C4-2B (cell line): ENCODE measurements around the gene PADI1.

Experiments used
- H3K27ac ChIP-seq: fragments of 450-650 bp; 2 replicates; pipeline ENCODE4 v1.5.1; 2017
- CTCF ChIP-seq: fragments of 450-650 bp; conservative IDR thresholded peaks from 2 replicates; pipeline ENCODE4 v1.5.1; 2017; ENCODE audit warnings: mild to moderate bottlenecking
- ZFX ChIP-seq: fragments of 450-650 bp; IDR thresholded peaks from 2 replicates; pipeline ENCODE4 v1.6.1; 2017

Gene PADI1

GRCh38 chr1:17184822-17185484, 20.0 kb upstream of the PADI1 start:
- no peak overlapping the region for H3K27ac ChIP-seq
- TF ChIP-seq CTCF (no peak), ZFX (no peak)

GRCh38 chr1:17185485-17185860, 19.5 kb upstream of the PADI1 start:
- H3K27ac ChIP-seq = no peak overlapping the region
- TF ChIP-seq CTCF (no peak), ZFX (no peak)

- H3K27ac ChIP-seq = no peak overlapping the region
- TF ChIP-seq ZFX (no peak), CTCF (no peak)
Observed at GRCh38 chr1:17186216-17186909, 18.6 kb upstream of the PADI1 start.

GRCh38 chr1:17187051-17187450, 17.9 kb upstream of the PADI1 start:
- TF ChIP-seq CTCF = no peak
- TF ChIP-seq ZFX = no peak
- H3K27ac ChIP-seq = no peak overlapping the region

- TF ChIP-seq CTCF (no peak), ZFX (no peak)
- H3K27ac ChIP-seq = no peak overlapping the region
Observed at GRCh38 chr1:17188217-17188616, 16.7 kb upstream of the PADI1 start.

- TF ChIP-seq CTCF = no peak
- no peak for TF ChIP-seq ZFX
- no peak overlapping the region for H3K27ac ChIP-seq
Observed at GRCh38 chr1:17188889-17189631, 15.9 kb upstream of the PADI1 start.

GRCh38 chr1:17189632-17189990, 15.3 kb upstream of the PADI1 start:
- TF ChIP-seq CTCF = no peak
- no peak overlapping the region for H3K27ac ChIP-seq
